Activated CD8-positive, alpha-beta T cell treated with anti-CD3 and anti-CD28 coated beads for 36 hours (primary cell): ENCODE results near the gene ANKIB1. TPM values are rescaled to one million over a fixed set of nuclear protein-coding genes. Genes with fewer than 3 reads are reported as not detected.

Experiments
- ATAC-seq: fragments of 200-7000 bp; cut with Tn5 transposase; one replicate; pipeline ENCODE4 v1.10.0; 2021; ENCODE audit warnings: mild to moderate bottlenecking, moderate library complexity
- CTCF ChIA-PET: fragments of 350-600 bp; sonication (Branson Sonifier 250); formaldehyde crosslinking; loops from one replicate; lab custom pipeline; 2021; ENCODE audit warnings: antibody characterized with exemption; lab: Charles Lee
- POLR2A ChIA-PET: fragments of 350-600 bp; sonication (Branson Sonifier 250); formaldehyde crosslinking; loops from one replicate; lab custom pipeline; 2021; ENCODE audit warnings: antibody characterized with exemption; lab: Charles Lee
- DNase-seq: peaks from one replicate; pipeline ENCODE4 v3.0.0-alpha.2; 2020
- H3K27ac Mint-ChIP-seq: one replicate; pipeline ENCODE4 v1.8.0; 2021; ENCODE audit warnings: mild to moderate bottlenecking, mixed read lengths
- H3K27me3 Mint-ChIP-seq: one replicate; pipeline ENCODE4 v1.8.0; 2021; ENCODE audit warnings: mixed read lengths
- H3K36me3 Mint-ChIP-seq: one replicate; pipeline ENCODE4 v1.8.0; 2021; ENCODE audit warnings: low read depth, mixed read lengths
- H3K4me1 Mint-ChIP-seq: one replicate; pipeline ENCODE4 v1.8.0; 2021; ENCODE audit warnings: low read depth, mixed read lengths
- H3K4me3 Mint-ChIP-seq: one replicate; pipeline ENCODE4 v1.8.0; 2021; ENCODE audit warnings: mild to moderate bottlenecking, moderate library complexity, mixed read lengths
- H3K9me3 Mint-ChIP-seq: one replicate; pipeline ENCODE4 v1.8.0; 2021; ENCODE audit warnings: mixed read lengths
- intact Hi-C: fragments of 100-400 bp; cut with micrococcal nuclease; formaldehyde crosslinking; loops from one replicate; pipeline ENCODE4 v1.10.0; 2022
- total RNA-seq, 2 experiments: library from RNA; stranded (reverse); gene quantifications; one replicate each; pipeline ENCODE4 v1.2.3, GENCODE V29; 2021
- TF ChIP-seq, protein P1 (sequence below): fragments of 200-600 bp; IDR thresholded peaks from one replicate; pipeline ENCODE4 v1.8.0; 2022; ENCODE audit warnings: antibody characterized with exemption, mild to moderate bottlenecking

Gene ANKIB1
- total RNA-seq, 2 experiments from 2014 or later = 32.3 to 34.1 TPM

DNA sequence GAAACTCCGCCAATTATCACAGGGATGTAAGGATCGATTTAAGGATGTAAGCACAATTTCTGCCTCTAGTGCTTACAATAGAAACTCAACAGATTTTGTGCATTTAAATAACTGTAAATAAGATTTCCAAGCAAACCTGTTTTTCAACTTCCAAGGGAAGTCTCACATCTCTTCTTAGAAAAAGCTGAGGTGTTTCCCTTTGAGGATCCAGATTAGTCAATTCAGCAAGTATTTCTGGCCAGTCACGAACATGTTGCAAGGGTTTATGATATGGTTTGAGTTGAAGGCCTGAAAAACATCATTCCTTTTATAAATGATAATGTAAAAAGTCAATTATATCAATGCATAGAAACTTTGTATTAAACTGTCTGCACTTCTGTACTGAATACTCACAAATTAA is 24.0 kb upstream of the ANKIB1 start:
- no peak overlapping the region for H3K4me3 Mint-ChIP-seq
- TF ChIP-seq, protein P1, sequence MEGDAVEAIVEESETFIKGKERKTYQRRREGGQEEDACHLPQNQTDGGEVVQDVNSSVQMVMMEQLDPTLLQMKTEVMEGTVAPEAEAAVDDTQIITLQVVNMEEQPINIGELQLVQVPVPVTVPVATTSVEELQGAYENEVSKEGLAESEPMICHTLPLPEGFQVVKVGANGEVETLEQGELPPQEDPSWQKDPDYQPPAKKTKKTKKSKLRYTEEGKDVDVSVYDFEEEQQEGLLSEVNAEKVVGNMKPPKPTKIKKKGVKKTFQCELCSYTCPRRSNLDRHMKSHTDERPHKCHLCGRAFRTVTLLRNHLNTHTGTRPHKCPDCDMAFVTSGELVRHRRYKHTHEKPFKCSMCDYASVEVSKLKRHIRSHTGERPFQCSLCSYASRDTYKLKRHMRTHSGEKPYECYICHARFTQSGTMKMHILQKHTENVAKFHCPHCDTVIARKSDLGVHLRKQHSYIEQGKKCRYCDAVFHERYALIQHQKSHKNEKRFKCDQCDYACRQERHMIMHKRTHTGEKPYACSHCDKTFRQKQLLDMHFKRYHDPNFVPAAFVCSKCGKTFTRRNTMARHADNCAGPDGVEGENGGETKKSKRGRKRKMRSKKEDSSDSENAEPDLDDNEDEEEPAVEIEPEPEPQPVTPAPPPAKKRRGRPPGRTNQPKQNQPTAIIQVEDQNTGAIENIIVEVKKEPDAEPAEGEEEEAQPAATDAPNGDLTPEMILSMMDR = no peak
- POLR2A ChIA-PET = no interaction called here

DNA sequence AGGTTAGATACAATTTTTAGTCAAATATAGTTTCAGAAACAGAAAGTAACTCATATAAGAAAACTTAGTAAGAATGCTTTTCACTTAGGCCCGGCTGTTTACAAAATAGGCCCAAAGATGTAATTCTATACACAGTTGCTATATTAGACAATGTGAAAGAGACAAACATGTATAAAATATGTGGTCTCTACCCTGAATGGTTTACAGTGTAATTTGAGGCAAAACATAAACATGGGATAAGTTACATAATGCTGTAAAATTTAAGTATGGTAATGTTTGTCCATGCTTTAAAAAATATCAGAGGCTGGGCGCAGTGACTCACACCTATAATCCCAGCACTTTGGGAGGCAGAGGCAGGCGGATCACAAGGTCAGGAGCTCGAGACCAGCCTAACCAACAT is 18.8 kb upstream of the ANKIB1 start:
- CTCF ChIA-PET = no interaction called here
- TF ChIP-seq, protein P1 = no peak

More for the DNA sequence above, 24.0 kb upstream of the ANKIB1 start:
- DNase-seq = no peak
- no peak for ATAC-seq
- Mint-ChIP-seq H3K4me1 (no peaks in the 10 kb centered on the region), H3K9me3 (no peaks in the 10 kb centered on the region), H3K27me3 (no peaks in the 10 kb centered on the region), H3K27ac (no peak overlapping the region), H3K36me3 (peaks cover 50% of the 10 kb centered on the region)
- CTCF ChIA-PET = interaction anchor here (1.6 kb wide), 1 partner anchor 225 kb away, joined by 3 read pairs; no protein-coding TSS in a partner anchor
- intact Hi-C loops = no loop called here

DNA sequence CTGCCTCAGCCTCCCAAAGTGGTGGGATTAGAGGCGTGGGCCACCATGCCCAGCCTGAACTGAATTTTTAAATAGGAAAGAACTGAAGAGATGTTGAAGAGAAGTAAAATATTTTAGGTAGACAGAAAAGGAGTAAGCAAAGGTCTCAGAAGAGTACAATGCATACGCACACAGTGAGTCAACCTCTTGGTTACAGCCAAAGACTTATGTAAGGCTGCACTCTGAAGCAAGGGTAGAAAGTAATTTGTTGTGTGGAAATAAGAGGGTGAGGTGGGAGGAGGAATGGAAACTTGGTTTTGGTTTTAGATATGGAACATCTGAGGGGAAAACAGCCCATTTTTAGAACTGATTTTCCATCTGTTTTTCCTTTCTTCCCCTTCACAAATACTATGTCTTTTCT is 17.7 kb upstream of the ANKIB1 start:
- Mint-ChIP-seq H3K9me3 (peaks cover 6% of the 10 kb centered on the region), H3K36me3 (peaks cover 64% of the 10 kb centered on the region), H3K27ac (peak overlapping the region; percentile 49), H3K4me3 (no peak overlapping the region), H3K27me3 (no peaks in the 10 kb centered on the region), H3K4me1 (peaks cover 14% of the 10 kb centered on the region)
- ChIA-PET POLR2A (no interaction called here), CTCF (no interaction called here)
- TF ChIP-seq, protein P1 = no peak
- DNase-seq (no peak), ATAC-seq (no peak)
- intact Hi-C loops = no loop called here

More for the DNA sequence above, 18.8 kb upstream of the ANKIB1 start:
- Mint-ChIP-seq H3K36me3 (peaks cover 60% of the 10 kb centered on the region), H3K27me3 (no peaks in the 10 kb centered on the region), H3K9me3 (peaks cover 6% of the 10 kb centered on the region), H3K4me3 (no peak overlapping the region), H3K4me1 (peaks cover 14% of the 10 kb centered on the region), H3K27ac (no peak overlapping the region)
- POLR2A ChIA-PET = interaction anchor here (0.6 kb wide), 1 partner anchor 37 kb away, joined by 3 read pairs; no protein-coding TSS in a partner anchor
- ATAC-seq (no peak), DNase-seq (no peak)
- intact Hi-C loops = no loop called here

DNA sequence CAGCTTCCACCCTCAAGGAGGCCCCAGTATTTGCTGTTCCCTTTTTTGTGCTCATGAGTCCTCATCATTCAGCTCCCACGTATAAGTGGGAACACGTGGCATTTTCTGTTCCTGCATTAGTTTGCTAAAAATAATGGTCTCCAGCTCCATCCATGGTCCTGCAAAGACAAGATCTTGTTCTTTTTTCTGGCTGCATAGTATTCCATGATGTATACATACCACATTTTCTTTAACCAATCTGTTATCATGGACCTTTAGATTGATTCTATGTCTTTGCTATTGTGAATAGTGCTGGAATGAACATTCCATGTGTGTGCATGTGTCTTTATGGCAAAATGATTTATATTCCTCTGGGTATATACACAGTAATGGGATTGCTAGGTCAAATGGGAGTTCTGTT is 17.0 kb upstream of the ANKIB1 start:
- Mint-ChIP-seq H3K27ac (no peak overlapping the region), H3K27me3 (no peaks in the 10 kb centered on the region), H3K36me3 (peaks cover 66% of the 10 kb centered on the region), H3K4me3 (no peak overlapping the region), H3K9me3 (peaks cover 6% of the 10 kb centered on the region), H3K4me1 (peaks cover 14% of the 10 kb centered on the region)
- DNase-seq (no peak), ATAC-seq (no peak)
- ChIA-PET POLR2A (interaction anchor here (1.0 to 1.6 kb wide), 2 partner anchors 13 to 17 kb away, joined by 3 to 4 read pairs; partner anchors contain the start of genes ANKIB1 and KRIT1), CTCF (no interaction called here)
- TF ChIP-seq, protein P1 = no peak
- intact Hi-C loops = no loop called here

DNA sequence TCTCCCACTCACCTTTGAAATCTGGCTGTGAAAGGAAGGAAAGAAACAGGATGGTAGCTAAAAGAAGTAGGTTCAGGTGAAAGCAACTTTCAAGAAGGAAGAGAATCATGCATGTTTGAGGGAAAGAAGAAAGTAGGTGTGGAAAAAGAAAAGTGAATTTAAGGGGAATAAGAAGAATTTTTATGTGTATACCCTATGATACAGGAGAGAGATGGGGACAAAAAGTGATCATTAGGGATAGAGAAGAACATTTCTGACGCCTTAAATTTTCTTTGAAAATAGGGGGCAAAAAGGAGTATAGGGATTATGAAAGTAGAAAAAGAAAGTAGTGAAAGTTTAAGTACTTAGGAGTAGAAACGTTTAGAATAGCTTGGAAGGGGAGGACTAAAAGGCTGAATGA is 15.2 kb upstream of the ANKIB1 start:
- H3K4me1 Mint-ChIP-seq = peaks cover 14% of the 10 kb centered on the region
- DNase-seq (no peak), ATAC-seq (no peak)
- H3K27ac Mint-ChIP-seq = no peak overlapping the region
- H3K27me3 Mint-ChIP-seq = no peaks in the 10 kb centered on the region
- H3K4me3 Mint-ChIP-seq = no peak overlapping the region
- intact Hi-C loops = no loop called here
- CTCF ChIA-PET = interaction anchor here (1.5 kb wide), 1 partner anchor 51 kb away, joined by 3 read pairs; the partner anchor contains the start of gene LRRD1
- H3K9me3 Mint-ChIP-seq = peaks cover 6% of the 10 kb centered on the region
- TF ChIP-seq, protein P1 = no peak
- peaks cover 67% of the 10 kb centered on the region for H3K36me3 Mint-ChIP-seq
- POLR2A ChIA-PET = interaction anchor here (1.1 to 1.6 kb wide), 2 partner anchors 11 to 15 kb away, joined by 3 read pairs; partner anchors contain the start of genes ANKIB1 and KRIT1
